ENCODE measurements around the gene YES1.

GRCh38 chr18:723541-724080 lies 88.4 kb downstream of the YES1 start:
- no peak for TF ChIP-seq POLR2AphosphoS5 (IDR thresholded peaks at IDR 0.05)
- TF ChIP-seq POLR2A (IDR thresholded peaks at IDR 0.05), result no peak
- TF ChIP-seq CTCF (IDR thresholded peaks at IDR 0.05), result no peak

Data from transverse colon (tissue), 4 donors.